GM12878 (cell line): ENCODE results near the gene NCL. TPM values are rescaled to one million over a fixed set of nuclear protein-coding genes. Genes with fewer than 3 reads are reported as not detected.

Source experiments
- ATAC-seq: fragments of 200-7000 bp; cut with Tn5 transposase; 3 replicates; pipeline ENCODE4 v1.9.1; 2020; ENCODE audit warnings: mild to moderate bottlenecking, moderate library complexity
- BruUV-seq: library from RNA; stranded (reverse); fragments of 400-500 nt; replicated peaks from 2 replicates; lab custom pipeline; 2021; lab: Mats Ljungman, UMichigan
- CTCF ChIA-PET: fragments of 300-600 bp; sonication (Branson Sonifier 250); formaldehyde crosslinking; extraction: SDS; loops from one replicate; lab custom pipeline; 2021; ENCODE audit warnings: inconsistent platforms; lab: Yijun Ruan, JAX
- POLR2A ChIA-PET: fragments of 350-600 bp; formaldehyde crosslinking; extraction: SDS; loops from one replicate; lab custom pipeline; 2021; ENCODE audit warnings: inconsistent platforms; lab: Charles Lee
- RAD21 ChIA-PET: fragments of 300-600 bp; sonication (Branson Sonifier 250); formaldehyde crosslinking; loops from one replicate; lab custom pipeline; 2023; ENCODE audit warnings: antibody characterized with exemption; ENCODE audit not compliant: unreplicated experiment; lab: Charles Lee
- SMC1A ChIA-PET: fragments of 300-600 bp; sonication (Branson Sonifier 250); formaldehyde crosslinking; loops from one replicate; lab custom pipeline; 2023; ENCODE audit not compliant: unreplicated experiment, uncharacterized antibody; lab: Charles Lee
- DNase-seq: peaks from one replicate; pipeline ENCODE4 v3.0.0-alpha.2; 2011; ENCODE audit warnings: low read depth, low spot score
- FAIRE-seq: peaks from 3 replicates; lab custom pipeline; 2011; peaks lifted over from hg19 to GRCh38; lab: Jason Lieb, UNC
- H2AFZ ChIP-seq: 2 replicates; pipeline ENCODE4 v1.6.0; 2011; ENCODE audit warnings: low read depth, low read length, control low read depth; ENCODE audit not compliant: control insufficient read depth
- H3K27ac ChIP-seq: 2 replicates; pipeline ENCODE4 v1.5.1; 2011; ENCODE audit warnings: control low read depth; ENCODE audit not compliant: control insufficient read depth, insufficient read depth
- H3K27me3 ChIP-seq, 2 experiments: replicated peaks in 1 of 2; 2 replicates each; pipeline versions ENCODE4 v1.6.0 to v1.6.1; 2011; ENCODE audit warnings: low read length in 1 of 2; ENCODE audit not compliant: control insufficient read depth in 2 of 2, insufficient read depth in 2 of 2
- H3K36me3 ChIP-seq, 2 experiments: 2 replicates each; pipeline ENCODE4 v1.5.1; 2011; ENCODE audit warnings: low read length in 1 of 2; ENCODE audit not compliant: control insufficient read depth in 2 of 2, insufficient read depth in 2 of 2
- H3K4me1 ChIP-seq: 2 replicates; pipeline ENCODE4 v1.6.1; 2011; ENCODE audit warnings: mild to moderate bottlenecking, low read length, moderate library complexity, mixed read lengths; ENCODE audit not compliant: control insufficient read depth, insufficient read depth
- H3K4me2 ChIP-seq: 2 replicates; pipeline ENCODE4 v1.6.0; 2011; ENCODE audit warnings: control low read depth; ENCODE audit not compliant: control insufficient read depth, insufficient read depth
- H3K4me3 ChIP-seq: fragments of 200-600 bp; sonication (generic); 2 replicates; pipeline ENCODE4 v1.5.1; 2016
- H3K79me2 ChIP-seq: 2 replicates; pipeline ENCODE4 v1.6.0; 2011; ENCODE audit warnings: low read length; ENCODE audit not compliant: control insufficient read depth, insufficient read depth
- H3K9ac ChIP-seq: 2 replicates; pipeline ENCODE4 v1.8.0; 2011; ENCODE audit warnings: low read length, control low read depth, mixed read lengths; ENCODE audit not compliant: control insufficient read depth, insufficient read depth
- H3K9me3 ChIP-seq: replicated peaks from 3 replicates; pipeline ENCODE4 v1.5.1; 2011; ENCODE audit warnings: mild to moderate bottlenecking, low read length; ENCODE audit not compliant: control insufficient read depth, insufficient read depth
- H4K20me1 ChIP-seq: 2 replicates; pipeline ENCODE4 v1.6.0; 2011; ENCODE audit not compliant: control insufficient read depth, insufficient read depth
- CREM ChIP-seq: IDR thresholded peaks from 2 replicates; pipeline ENCODE4 v1.6.1; 2014; ENCODE audit warnings: antibody characterized with exemption, low read depth
- EED ChIP-seq: sonication (generic); IDR thresholded peaks from 2 replicates; pipeline ENCODE4 v1.6.1; 2016; ENCODE audit warnings: antibody characterized with exemption, low read depth
- MEF2A ChIP-seq: IDR thresholded peaks from 2 replicates; pipeline ENCODE4 v1.6.1; 2011; ENCODE audit warnings: low read depth, mild to moderate bottlenecking, low read length, moderate library complexity; ENCODE audit not compliant: insufficient read depth
- MTA2 ChIP-seq: fragments of 450-650 bp; IDR thresholded peaks from 2 replicates; pipeline ENCODE4 v1.6.1; 2016; ENCODE audit warnings: low read depth, mild to moderate bottlenecking, moderate library complexity
- POLR2AphosphoS5 ChIP-seq: IDR thresholded peaks from 2 replicates; pipeline ENCODE4 v1.6.1; 2011; ENCODE audit warnings: mild to moderate bottlenecking, low read length, inconsistent platforms
- RAD21 ChIP-seq: IDR thresholded peaks from 2 replicates; pipeline ENCODE4 v1.6.1; 2011; ENCODE audit warnings: mild to moderate bottlenecking, low read depth, low read length, moderate library complexity; ENCODE audit not compliant: insufficient read depth
- RUNX3 ChIP-seq: IDR thresholded peaks from 2 replicates; pipeline ENCODE4 v1.6.1; 2012; ENCODE audit warnings: low read length, inconsistent platforms
- STAT3 ChIP-seq: IDR thresholded peaks from 2 replicates; pipeline ENCODE4 v1.6.1; 2011; ENCODE audit warnings: low read depth, low read length, improper control_type of control experiment
- TAF1 ChIP-seq: IDR thresholded peaks from 2 replicates; pipeline ENCODE4 v1.6.1; 2011; ENCODE audit warnings: mild to moderate bottlenecking, low read depth, low read length, borderline replicate concordance
- TBL1XR1 ChIP-seq: IDR thresholded peaks from 2 replicates; pipeline ENCODE4 v1.6.1; 2012; ENCODE audit warnings: low read depth, low read length, improper control_type of control experiment
- ZZZ3 ChIP-seq: IDR thresholded peaks from 2 replicates; pipeline ENCODE4 v1.6.1; 2011; ENCODE audit warnings: low read depth; ENCODE audit not compliant: control insufficient read depth, insufficient read length
- WGBS: methylation state at CpG from one replicate; pipeline ENCODE4 v1.1.6; 2016; ENCODE audit warnings: low lambda C conversion rate; ENCODE audit not compliant: insufficient replicate concordance, insufficient coverage; ENCODE audit errors: missing lambda C conversion rate; 5-methylcytosine and 5-hydroxymethylcytosine counted together
- in situ Hi-C: fragments of 300-500 bp; cut with MboI; formaldehyde crosslinking; loops from 9 replicates; pipeline ENCODE4 v1.14.3; 2018; ENCODE audit warnings: mixed read lengths
- intact Hi-C: fragments of 100-400 bp; cut with micrococcal nuclease; formaldehyde crosslinking; loops from one replicate; pipeline ENCODE4 v1.14.2; 2022; ENCODE audit not compliant: unreplicated experiment
- polyA plus RNA-seq, 11 experiments: library from polyadenylated mRNA; depleted of rRNA in 4 of 11; unstranded in 6 of 11; stranded (reverse) in 5 of 11; fragments of >200 nt; fragmentation: Nextera tagmentation in 4 of 11; fragmentation: Illumina TruSeq in 1 of 11; extraction: Ambion mirVana in 4 of 11; extraction: Trizol in 1 of 11; gene quantifications; 1 replicate in 1 of 11; 2 replicates in 10 of 11; pipeline versions ENCODE4 v1.2.1 to v1.2.3, GENCODE V29; 2011 to 2016; ENCODE audit warnings: inconsistent platforms in 2 of 11, missing spikeins in 2 of 11, low read depth in 1 of 11
- total RNA-seq, 4 experiments: library from RNA; depleted of rRNA in 3 of 4; stranded (reverse); fragments of >200 nt in 3 of 4; fragmentation: Illumina TruSeq in 1 of 4; extraction: Trizol in 1 of 4; gene quantifications; 2 replicates each; pipeline versions ENCODE4 v1.2.1 to v1.2.3, GENCODE V29; 2013 to 2021
- TF ChIP-seq, protein P1 (sequence below): fragments of 450-650 bp; IDR thresholded peaks from 2 replicates; pipeline ENCODE4 v1.6.1; 2017; ENCODE audit warnings: mild to moderate bottlenecking

Gene NCL
- total and polyA plus RNA-seq, 10 of the 15 experiments (the other 5 are each of a cell fraction or from before 2014, with no cell fraction given), result 123 to 1,207 (median 529) TPM

- TF ChIP-seq POLR2AphosphoS5, result no peak
- peak; percentile 25; the same call in 1 of the 2 replicates for TF ChIP-seq CREM
- no peak for TF ChIP-seq ZZZ3
- TF ChIP-seq, protein P1, sequence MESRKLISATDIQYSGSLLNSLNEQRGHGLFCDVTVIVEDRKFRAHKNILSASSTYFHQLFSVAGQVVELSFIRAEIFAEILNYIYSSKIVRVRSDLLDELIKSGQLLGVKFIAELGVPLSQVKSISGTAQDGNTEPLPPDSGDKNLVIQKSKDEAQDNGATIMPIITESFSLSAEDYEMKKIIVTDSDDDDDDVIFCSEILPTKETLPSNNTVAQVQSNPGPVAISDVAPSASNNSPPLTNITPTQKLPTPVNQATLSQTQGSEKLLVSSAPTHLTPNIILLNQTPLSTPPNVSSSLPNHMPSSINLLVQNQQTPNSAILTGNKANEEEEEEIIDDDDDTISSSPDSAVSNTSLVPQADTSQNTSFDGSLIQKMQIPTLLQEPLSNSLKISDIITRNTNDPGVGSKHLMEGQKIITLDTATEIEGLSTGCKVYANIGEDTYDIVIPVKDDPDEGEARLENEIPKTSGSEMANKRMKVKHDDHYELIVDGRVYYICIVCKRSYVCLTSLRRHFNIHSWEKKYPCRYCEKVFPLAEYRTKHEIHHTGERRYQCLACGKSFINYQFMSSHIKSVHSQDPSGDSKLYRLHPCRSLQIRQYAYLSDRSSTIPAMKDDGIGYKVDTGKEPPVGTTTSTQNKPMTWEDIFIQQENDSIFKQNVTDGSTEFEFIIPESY, result peak; percentile 97
- 0 out of 2 replicates have a peak, but pooled peaks have one; percentile 18 for TF ChIP-seq MTA2
These were observed 38.2 kb downstream of the NCL start (continued) for GRCh38 chr2:231425811-231426703.

DNA sequence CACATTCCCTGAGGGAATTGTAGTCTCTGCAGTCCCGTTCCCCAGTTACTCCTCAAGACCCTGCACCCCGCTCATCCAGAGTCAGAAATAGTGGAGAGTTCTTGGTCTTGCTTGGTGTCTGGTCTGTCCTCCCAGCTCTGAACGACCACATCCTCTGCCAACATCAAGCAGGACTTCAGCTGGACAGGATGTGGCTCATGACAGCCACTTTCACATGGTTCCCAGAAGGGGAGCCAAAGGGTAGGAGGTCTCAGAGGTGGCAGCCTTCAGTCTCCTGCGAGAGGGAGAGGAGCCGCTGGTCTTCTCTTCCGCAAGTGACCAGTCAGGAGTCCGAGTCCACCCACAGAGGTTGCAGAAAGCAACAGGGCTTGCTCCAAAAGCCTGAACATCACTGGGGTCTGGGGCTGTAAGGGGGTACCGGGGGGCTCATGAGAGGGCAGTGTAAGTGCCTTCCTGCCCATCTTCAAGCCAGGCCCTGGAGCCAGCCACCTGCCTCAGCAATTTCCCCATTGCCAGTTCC, 38.9 kb downstream of the NCL start:
- Histone ChIP-seq H3K27me3 (no peaks in the 10 kb centered on the region), H3K79me2 (no peaks in the 10 kb centered on the region), H3K4me2 (no peak overlapping the region), H3K4me3 (no peak overlapping the region), H3K9me3 (no peaks in the 10 kb centered on the region; the same call in 2 of the 3 replicates), H2AFZ (peak overlapping the region; percentile 22; the same call in 1 of the 2 replicates), H3K27ac (no peak overlapping the region), H4K20me1 (no peaks in the 10 kb centered on the region), H3K9ac (no peak overlapping the region), H3K4me1 (peaks cover 12% of the 10 kb centered on the region), H3K36me3 (no peaks in the 10 kb centered on the region)
- DNase-seq (no peak), FAIRE-seq (no peak), ATAC-seq (peak; percentile 73)
- ChIA-PET CTCF (interaction anchor here (0.6 to 1.8 kb wide), 5 partner anchors 13 to 565 kb away, joined by 3 to 10 read pairs (median 3); no protein-coding TSS in a partner anchor), RAD21 (interaction anchor here (1.3 kb wide), 2 partner anchors 26 to 321 kb away, joined by 4 read pairs; no protein-coding TSS in a partner anchor), SMC1A (interaction anchor here (1.0 to 1.2 kb wide), 3 partner anchors 12 to 133 kb away, joined by 3 read pairs; no protein-coding TSS in a partner anchor), POLR2A (interaction anchor here (0.6 to 1.1 kb wide), 4 partner anchors 8 to 39 kb away, joined by 3 to 4 read pairs (median 4); partner anchors contain the start of gene NCL)
- TF ChIP-seq STAT3 (no peak), EED (peak; percentile 24; the same call in 1 of the 2 replicates), MEF2A (no peak), TAF1 (no peak), TBL1XR1 (no peak), RUNX3 (peak; percentile 41), RAD21 (no peak)
- intact Hi-C loops (no loop called here), in situ Hi-C loops (no loop called here)
- 53% methylated on average over 8 of the region's 8 CpGs for WGBS
- no TSS peak for BruUV-seq
